NCI-H510A (cell line): ENCODE measurements around the gene NDUFV1.
"Not testable (repeated sequence)": the region's sequence is repeated elsewhere in the genome, so short reads cannot be mapped to it uniquely, and the experiment has no call there.

ENCODE experiments used
- DNase-seq: peaks from one replicate; lab custom pipeline; 2025; lab: John Stamatoyannopoulos, UW

NDUFV1 gene

GRCh38 chr11:67657300-67657699 is 50.6 kb downstream of the NDUFV1 start:
- DNase-seq = no peak

DNA sequence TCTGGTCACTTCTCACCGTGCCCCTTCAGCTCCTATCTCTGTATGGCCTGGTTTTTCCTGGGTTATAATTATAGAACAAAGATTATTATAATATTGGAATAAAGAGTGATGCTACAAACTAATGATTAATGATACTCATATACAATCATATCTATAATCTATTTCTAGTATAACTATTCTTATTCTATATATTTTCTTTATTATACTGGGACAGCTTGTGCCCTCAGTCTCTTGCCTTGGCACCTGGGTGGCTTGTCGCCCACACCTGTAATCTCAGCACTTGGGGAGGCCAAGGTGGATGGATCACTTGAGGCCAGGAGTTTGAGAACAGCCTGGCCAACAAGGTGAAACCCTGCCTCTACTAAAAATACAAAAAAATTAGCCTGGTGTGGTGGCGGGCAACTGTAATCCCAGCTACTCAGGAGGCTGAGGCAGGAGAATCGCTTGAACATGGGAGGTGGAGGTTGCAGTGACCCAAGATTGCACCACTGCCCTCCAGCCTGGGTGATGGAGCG is 53.0 kb downstream of the NDUFV1 start:
- DNase-seq = not testable (repeated sequence)

GRCh38 chr11:67660752-67661151 is 54.0 kb downstream of the NDUFV1 start:
- DNase-seq = not testable (repeated sequence)
